IPS-18c (cell line): ENCODE measurements around the gene LYPD3.

Experiments used
- H3K4me3 ChIP-seq: 2 replicates; pipeline ENCODE4 v1.7.0; 2013; ENCODE audit warnings: low read depth, mild to moderate bottlenecking, low read length, moderate library complexity; ENCODE audit not compliant: insufficient read depth
- H3K9me3 ChIP-seq: one replicate; pipeline ENCODE4 v1.6.1; 2013; ENCODE audit warnings: mild to moderate bottlenecking, low read length, moderate library complexity; ENCODE audit not compliant: control insufficient read depth, insufficient read depth

The LYPD3 gene

DNA sequence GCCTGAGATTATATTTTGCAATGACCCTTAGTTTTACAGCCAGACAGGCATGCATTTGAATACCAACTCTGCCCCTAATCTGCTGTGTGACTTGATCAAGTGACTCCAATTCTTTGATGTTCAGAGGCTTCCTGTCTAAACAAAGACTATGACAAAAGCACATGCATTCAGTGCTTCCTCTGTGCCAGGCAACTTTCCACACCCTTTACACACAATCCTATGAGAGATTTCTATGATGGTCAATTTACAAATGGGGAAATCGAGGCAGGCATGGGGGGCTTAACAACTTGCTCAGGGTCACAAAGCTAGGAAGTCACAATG is 3.7 kb upstream of the LYPD3 start:
- Histone ChIP-seq H3K9me3 (no peaks in the 10 kb centered on the region), H3K4me3 (no peak overlapping the region)

- no peaks in the 10 kb centered on the region for H3K9me3 ChIP-seq
- H3K4me3 ChIP-seq, result no peak overlapping the region
Measured at GRCh38 chr19:43468354-43469159, 3.1 kb upstream of the LYPD3 start.

- Histone ChIP-seq H3K9me3 (no peaks in the 10 kb centered on the region), H3K4me3 (no peak overlapping the region)
Measured at GRCh38 chr19:43467730-43468129, 2.3 kb upstream of the LYPD3 start.

- Histone ChIP-seq H3K9me3 (no peaks in the 10 kb centered on the region), H3K4me3 (no peak overlapping the region)
Measured at GRCh38 chr19:43467276-43467675, 1.9 kb upstream of the LYPD3 start.

GRCh38 chr19:43466793-43467192 is 1.4 kb upstream of the LYPD3 start:
- H3K9me3 ChIP-seq, result no peaks in the 10 kb centered on the region
- no peak overlapping the region for H3K4me3 ChIP-seq

DNA sequence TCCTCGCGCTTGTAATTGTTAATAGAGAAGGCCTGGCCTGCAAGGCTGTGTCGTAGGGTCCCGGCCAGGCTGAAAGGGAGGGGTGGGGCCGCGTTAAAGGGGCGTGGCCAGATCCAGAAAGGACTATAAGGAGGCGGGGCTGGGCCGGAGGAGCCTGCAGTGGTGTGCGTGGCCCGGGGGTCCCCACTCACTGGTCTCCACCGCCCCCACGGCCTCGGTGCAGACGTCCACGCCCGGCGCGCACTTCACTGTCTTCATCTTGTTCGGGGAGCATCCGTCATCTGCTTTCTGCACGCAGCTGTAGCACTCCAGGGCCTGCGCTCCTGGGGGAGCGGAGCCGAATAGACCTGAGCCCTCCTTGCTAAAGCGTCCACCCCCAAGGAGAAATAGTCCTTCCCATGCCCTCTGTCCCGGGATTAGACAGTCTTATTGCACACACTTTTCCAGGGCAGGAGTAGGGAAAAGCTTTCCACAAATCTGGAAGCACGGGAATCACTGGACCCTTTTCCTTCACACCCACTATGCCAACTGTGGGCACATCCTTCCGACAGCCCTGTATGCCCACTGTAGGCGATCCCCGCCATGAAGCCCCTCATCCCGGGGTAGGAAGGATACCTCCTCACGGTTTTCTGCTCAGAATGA is 1.2 kb downstream of the LYPD3 start:
- Histone ChIP-seq H3K9me3 (no peaks in the 10 kb centered on the region), H3K4me3 (peak overlapping the region; percentile 93)

DNA sequence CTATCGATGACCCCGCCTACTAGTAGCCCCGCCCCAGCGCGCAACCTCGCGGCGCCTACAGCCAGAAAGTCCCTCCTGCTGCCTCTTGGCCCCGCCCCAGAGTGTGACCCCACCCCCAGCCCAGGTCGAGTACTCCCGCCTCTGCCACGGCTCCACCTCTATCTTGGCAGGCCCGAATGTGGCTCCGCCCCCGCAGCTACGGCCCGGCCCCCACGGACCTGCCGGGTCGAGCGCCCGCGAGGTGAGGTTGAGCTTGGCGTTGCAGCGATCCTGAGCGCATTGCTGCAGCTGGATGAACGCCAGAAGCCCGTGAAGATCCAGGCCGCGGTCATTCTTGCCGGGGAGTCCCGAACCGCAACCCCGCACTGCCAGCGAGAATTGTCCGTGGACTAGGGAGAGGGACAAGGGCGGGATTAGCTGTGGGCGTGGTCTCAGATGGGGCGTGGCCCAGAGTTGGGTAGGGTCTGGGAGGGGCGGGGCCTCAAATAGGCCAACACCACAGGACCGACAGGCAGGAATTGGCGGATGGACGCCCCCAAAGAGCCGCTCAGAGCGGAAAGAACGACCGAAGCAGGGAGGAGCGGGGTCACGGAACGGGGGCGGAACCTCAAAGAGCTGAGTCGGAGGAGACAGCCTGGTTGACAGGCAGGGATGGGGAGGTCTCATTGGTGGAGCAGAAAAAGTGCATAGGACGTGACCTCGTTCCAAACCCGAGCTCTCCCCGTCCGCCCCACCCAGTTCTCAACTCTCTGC is 1.9 kb downstream of the LYPD3 start:
- H3K4me3 ChIP-seq, result peak overlapping the region; percentile 93
- no peaks in the 10 kb centered on the region for H3K9me3 ChIP-seq

DNA sequence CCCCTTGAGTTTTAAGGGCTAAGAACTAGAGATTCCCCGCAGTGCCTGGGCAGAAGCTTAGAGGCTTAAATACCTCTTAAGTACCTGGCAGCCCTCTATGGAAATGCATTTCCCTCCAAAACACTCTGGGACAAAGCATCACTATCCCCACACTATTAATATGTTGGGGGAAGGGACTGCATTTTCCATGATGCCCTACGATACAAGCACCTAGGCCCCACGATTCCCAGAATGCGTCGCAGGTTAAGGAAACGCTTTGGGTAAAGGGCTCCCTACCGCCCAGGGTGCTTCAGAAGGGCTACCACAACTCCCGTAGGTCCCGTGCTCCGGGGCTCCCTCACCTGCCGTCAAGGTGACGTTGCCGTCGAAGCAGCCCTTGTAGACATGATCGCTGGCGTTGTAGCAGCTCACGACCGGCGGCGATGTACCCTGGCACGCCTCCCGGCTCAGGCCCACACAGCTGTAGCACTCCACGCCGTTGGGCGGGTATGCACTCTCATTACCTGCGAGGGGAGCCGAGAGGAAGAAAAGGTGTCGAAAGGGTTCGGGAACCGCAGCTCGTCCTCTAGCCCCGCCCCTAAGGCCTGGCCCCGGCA is 2.5 kb downstream of the LYPD3 start:
- peak overlapping the region; percentile 57 for H3K4me3 ChIP-seq

DNA sequence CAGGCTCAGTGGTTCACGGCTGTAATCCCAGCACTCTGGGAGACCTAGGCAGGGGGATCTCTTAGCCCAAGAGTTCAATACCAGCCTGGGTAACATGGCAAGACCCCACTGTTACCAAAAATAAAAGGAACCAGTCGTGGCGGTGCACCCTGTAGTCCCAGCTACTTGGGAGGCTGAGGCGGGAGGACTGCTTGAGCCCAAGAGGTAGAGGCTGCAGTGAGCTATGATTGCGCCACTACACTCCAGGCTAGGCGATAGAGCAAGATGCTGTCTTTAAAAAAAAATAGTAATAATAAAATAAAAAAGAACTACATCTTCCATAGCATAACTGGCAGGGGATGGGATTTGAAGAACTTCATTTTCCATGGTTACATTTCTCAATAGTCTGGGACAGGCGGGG is 3.0 kb downstream of the LYPD3 start:
- no peaks in the 10 kb centered on the region for H3K9me3 ChIP-seq
- peak overlapping the region; percentile 57 for H3K4me3 ChIP-seq

More for the DNA sequence above, 2.5 kb downstream of the LYPD3 start:
- H3K9me3 ChIP-seq, result no peaks in the 10 kb centered on the region

DNA sequence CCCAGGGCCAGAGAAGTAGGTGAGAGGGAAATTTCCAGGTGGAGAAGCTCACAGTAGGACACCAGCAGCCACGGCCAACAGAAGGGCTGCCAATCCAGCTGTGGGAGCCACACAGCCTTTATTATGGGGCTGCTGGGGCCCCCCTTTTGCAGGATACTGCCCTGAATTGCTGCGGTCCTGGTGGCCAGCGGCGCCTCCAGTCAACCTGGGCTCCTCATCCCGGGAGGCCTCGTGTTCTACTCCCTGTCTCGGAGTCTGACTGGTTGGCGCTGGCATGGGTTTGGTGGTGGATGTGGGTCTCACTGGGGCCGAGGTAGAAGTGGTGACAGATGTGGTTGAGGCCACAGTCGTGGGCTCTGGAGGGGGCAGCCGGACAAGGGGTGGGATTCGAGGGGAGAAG is 4.1 kb downstream of the LYPD3 start:
- Histone ChIP-seq H3K9me3 (no peaks in the 10 kb centered on the region), H3K4me3 (no peak overlapping the region)

GRCh38 chr19:43460362-43461016 is 4.9 kb downstream of the LYPD3 start:
- H3K9me3 ChIP-seq, result no peaks in the 10 kb centered on the region
- no peak overlapping the region for H3K4me3 ChIP-seq

- no peaks in the 10 kb centered on the region for H3K9me3 ChIP-seq
- H3K4me3 ChIP-seq, result no peak overlapping the region
Measured at GRCh38 chr19:43457809-43458208, 7.6 kb downstream of the LYPD3 start.

DNA sequence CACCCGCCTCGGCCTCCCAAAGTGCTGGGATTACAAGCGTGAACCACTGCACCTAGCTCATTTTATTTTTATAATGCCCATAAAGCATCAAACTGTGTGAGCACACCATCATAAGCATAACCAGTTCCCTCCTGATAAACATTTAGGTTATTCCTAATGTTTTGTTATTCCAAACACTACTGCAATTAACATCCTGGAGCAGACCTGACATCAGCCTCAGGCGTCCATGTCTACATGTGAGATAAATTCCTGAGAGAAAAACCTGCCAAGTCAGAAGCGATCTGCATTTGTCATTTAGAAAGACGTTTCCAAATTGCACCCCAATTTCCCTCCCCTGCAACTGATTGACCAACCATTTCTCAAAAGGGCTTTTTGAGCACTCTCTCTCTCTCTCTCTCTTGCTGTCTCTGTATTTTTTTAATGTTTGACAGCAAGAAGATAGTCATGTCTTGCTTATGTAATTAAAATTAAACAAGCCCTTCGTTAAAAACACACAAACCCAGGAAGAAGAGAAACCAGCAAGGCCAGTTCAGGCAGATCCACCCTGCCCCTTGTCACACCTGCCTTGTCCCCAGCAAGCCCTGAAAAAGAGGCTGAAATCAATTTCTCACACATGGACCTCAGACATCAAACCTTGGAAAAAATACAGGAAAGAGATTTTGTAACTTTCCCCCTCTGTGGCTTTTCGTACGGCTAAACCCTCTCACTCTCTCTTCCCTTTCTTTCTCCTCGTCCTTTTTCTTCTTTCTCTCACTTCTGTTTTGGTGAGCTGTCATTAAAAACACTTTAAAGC is 9.9 kb downstream of the LYPD3 start:
- H3K9me3 ChIP-seq, result no peaks in the 10 kb centered on the region
- H3K4me3 ChIP-seq, result no peak overlapping the region

- Histone ChIP-seq H3K4me3 (no peak overlapping the region), H3K9me3 (no peaks in the 10 kb centered on the region)
Measured at GRCh38 chr19:43454031-43454430, 11.4 kb downstream of the LYPD3 start.

GRCh38 chr19:43452582-43452981 is 12.8 kb downstream of the LYPD3 start:
- H3K9me3 ChIP-seq, result no peaks in the 10 kb centered on the region
- H3K4me3 ChIP-seq, result no peak overlapping the region

- no peaks in the 10 kb centered on the region for H3K9me3 ChIP-seq
Measured at GRCh38 chr19:43450545-43450997, 14.8 kb downstream of the LYPD3 start.

DNA sequence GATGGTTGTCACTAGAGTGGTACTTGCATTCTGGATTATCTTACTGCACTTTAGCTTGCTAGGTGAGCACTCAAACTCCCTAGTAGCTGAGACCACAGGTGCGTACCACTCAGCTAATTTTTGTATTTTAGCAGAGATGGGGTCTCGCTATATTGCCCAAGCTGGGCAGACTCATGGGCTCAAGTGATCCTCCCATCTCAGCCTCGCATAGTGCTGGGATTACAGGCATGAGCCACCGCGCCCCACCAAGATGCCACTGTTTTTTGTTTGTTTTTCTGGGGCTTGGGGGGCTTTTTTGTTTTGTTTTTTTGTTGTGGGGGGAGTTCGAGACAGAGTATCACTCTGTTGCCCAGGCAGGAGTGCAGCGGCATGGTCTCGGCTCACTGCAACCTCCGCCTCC is 17.8 kb downstream of the LYPD3 start:
- Histone ChIP-seq H3K9me3 (no peaks in the 10 kb centered on the region), H3K4me3 (no peak overlapping the region)

More at GRCh38 chr19:43450545-43450997, 14.8 kb downstream of the LYPD3 start:
- H3K4me3 ChIP-seq, result no peak overlapping the region
